Measurements from ENCODE around the gene STXBP2. TPM values are rescaled to one million over a fixed set of nuclear protein-coding genes. Genes with fewer than 3 reads are reported as not detected.
A peak's percentile ranks its signal among the peaks of the same experiment; 100 is the strongest.

The STXBP2 gene
- polyA plus RNA-seq, 1 experiment = 5.0 TPM

GRCh38 chr19:7650148-7650547 lies 13.2 kb downstream of the STXBP2 start:
- peaks cover 2% of the 10 kb centered on the region for H3K27me3 ChIP-seq (ENCODE audit: control insufficient read depth, insufficient read depth, low read length)
- no peaks in the 10 kb centered on the region; the same call in 1 of the 2 replicates for H3K9me3 ChIP-seq (ENCODE audit: control insufficient read depth, insufficient read depth, low read length)
- DNase-seq (ENCODE audit: low read depth, low spot score) = no peak
- no peak overlapping the region for H3K4me3 ChIP-seq (ENCODE audit: low read depth, low read length)
- ChIA-PET CTCF (interaction anchor here (0.6 to 2.7 kb wide), 5 partner anchors 18 to 251 kb away, joined by 3 to 11 read pairs (median 3); partner anchors contain the start of gene TRAPPC5), POLR2A (interaction anchor here (0.7 to 0.9 kb wide), 2 partner anchors 31 to 115 kb away, joined by 6 to 11 read pairs; partner anchors contain the start of gene TRAPPC5)
- H3K27ac ChIP-seq (ENCODE audit: low read depth, low read length) = no peak overlapping the region
- TF ChIP-seq CTCF (IDR thresholded peaks at IDR 0.05; ENCODE audit: low read depth, low read length) = no peak

GRCh38 chr19:7652061-7652641 lies 15.2 kb downstream of the STXBP2 start:
- ChIA-PET POLR2A (interaction anchor here (0.9 kb wide), 1 partner anchor 29 kb away, joined by 4 read pairs; the partner anchor contains the start of gene TRAPPC5), CTCF (interaction anchor here (0.6 to 5.0 kb wide), 13 partner anchors 9 to 587 kb away, joined by 3 to 51 read pairs (median 5); partner anchors contain the start of genes MCEMP1, PET100, TRAPPC5 and XAB2)
- H3K9me3 ChIP-seq (ENCODE audit: control insufficient read depth, insufficient read depth, low read length) = no peaks in the 10 kb centered on the region

DNA sequence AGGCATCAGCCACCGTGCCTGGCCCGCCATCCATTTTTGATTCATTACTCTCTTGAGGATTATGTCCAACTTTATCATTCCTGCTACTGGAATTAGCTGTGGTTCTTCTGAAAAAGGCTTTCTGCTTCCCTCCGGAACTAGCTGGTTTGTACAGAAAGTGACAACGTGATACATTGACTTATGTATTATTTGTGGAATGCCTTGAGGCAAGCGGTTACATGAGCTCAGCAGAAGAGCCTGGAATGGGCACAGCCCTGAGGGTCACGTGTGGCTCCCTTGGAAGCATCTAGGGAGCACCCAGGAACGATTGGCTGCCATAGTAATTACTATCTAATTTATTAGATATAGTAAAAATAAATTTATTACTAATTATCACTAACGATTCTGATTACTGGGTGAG lies 17.5 kb downstream of the STXBP2 start:
- Histone ChIP-seq H3K4me3 (ENCODE audit: low read depth, low read length) (no peak overlapping the region), H3K9me3 (ENCODE audit: control insufficient read depth, insufficient read depth, low read length) (no peaks in the 10 kb centered on the region), H3K27ac (ENCODE audit: low read depth, low read length) (no peak overlapping the region), H3K27me3 (ENCODE audit: control insufficient read depth, insufficient read depth, low read length) (peaks cover 6% of the 10 kb centered on the region)
- no peak for DNase-seq (ENCODE audit: low read depth, low spot score)
- POLR2A ChIA-PET = no interaction called here
- no peak for TF ChIP-seq CTCF (IDR thresholded peaks at IDR 0.05; ENCODE audit: low read depth, low read length)
- CTCF ChIA-PET = interaction anchor here (1.8 to 5.0 kb wide), 3 partner anchors 26 to 146 kb away, joined by 4 to 51 read pairs (median 46); partner anchors contain the start of gene TRAPPC5

More at GRCh38 chr19:7652061-7652641, 15.2 kb downstream of the STXBP2 start:
- Histone ChIP-seq H3K27ac (ENCODE audit: low read depth, low read length) (no peak overlapping the region), H3K27me3 (ENCODE audit: control insufficient read depth, insufficient read depth, low read length) (peaks cover 2% of the 10 kb centered on the region), H3K4me3 (ENCODE audit: low read depth, low read length) (peak overlapping the region; percentile 43)
- DNase-seq (ENCODE audit: low read depth, low spot score) = peak; percentile 16
- TF ChIP-seq CTCF (IDR thresholded peaks at IDR 0.05; ENCODE audit: low read depth, low read length) = peak; percentile 98

DNA sequence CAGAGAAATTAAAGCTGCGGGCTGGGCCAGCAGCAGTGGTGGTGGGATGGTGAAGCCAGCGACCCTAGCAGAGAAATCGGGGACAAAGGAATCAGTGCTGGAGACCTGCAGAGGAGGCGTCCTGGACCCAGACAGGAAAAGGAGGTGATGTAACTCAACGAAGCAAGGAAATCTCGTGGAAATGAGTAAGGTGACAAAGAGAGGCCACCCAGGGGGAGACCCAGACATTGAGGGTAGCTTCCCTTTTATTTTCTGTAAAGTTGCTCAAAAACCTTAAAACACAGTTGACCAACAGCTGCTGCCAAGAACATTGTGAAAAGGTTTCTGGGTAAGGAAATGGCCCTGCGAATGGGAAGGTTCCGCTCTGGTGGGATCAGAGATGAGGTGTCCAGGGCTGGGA lies 18.7 kb downstream of the STXBP2 start:
- Histone ChIP-seq H3K4me3 (ENCODE audit: low read depth, low read length) (no peak overlapping the region), H3K9me3 (ENCODE audit: control insufficient read depth, insufficient read depth, low read length) (no peaks in the 10 kb centered on the region), H3K27me3 (ENCODE audit: control insufficient read depth, insufficient read depth, low read length) (peaks cover 4% of the 10 kb centered on the region), H3K27ac (ENCODE audit: low read depth, low read length) (no peak overlapping the region)
- DNase-seq (ENCODE audit: low read depth, low spot score) = no peak
- no peak for TF ChIP-seq CTCF (IDR thresholded peaks at IDR 0.05; ENCODE audit: low read depth, low read length)
- POLR2A ChIA-PET = no interaction called here
- CTCF ChIA-PET = interaction anchor here (0.5 to 5.0 kb wide), 4 partner anchors 25 to 157 kb away, joined by 3 to 51 read pairs (median 6); partner anchors contain the start of gene TRAPPC5

GRCh38 chr19:7657131-7657751 lies 20.3 kb downstream of the STXBP2 start:
- CTCF ChIA-PET = interaction anchor here (0.8 to 1.4 kb wide), 3 partner anchors 22 to 143 kb away, joined by 3 to 8 read pairs (median 5); partner anchors contain the start of gene TRAPPC5

More at GRCh38 chr19:7657131-7657751, 20.3 kb downstream of the STXBP2 start:
- POLR2A ChIA-PET = interaction anchor here (0.9 kb wide), 1 partner anchor 142 kb away, joined by 8 read pairs; no protein-coding TSS in a partner anchor
- no peak overlapping the region for H3K27ac ChIP-seq (ENCODE audit: low read depth, low read length)
- H3K4me3 ChIP-seq (ENCODE audit: low read depth, low read length) = no peak overlapping the region
- no peak for TF ChIP-seq CTCF (IDR thresholded peaks at IDR 0.05; ENCODE audit: low read depth, low read length)
- H3K27me3 ChIP-seq (ENCODE audit: control insufficient read depth, insufficient read depth, low read length) = peaks cover 4% of the 10 kb centered on the region
- no peaks in the 10 kb centered on the region for H3K9me3 ChIP-seq (ENCODE audit: control insufficient read depth, insufficient read depth, low read length)
- DNase-seq (ENCODE audit: low read depth, low spot score) = no peak
